Measurements from ENCODE around the gene ADGRG6. TPM values are rescaled to one million over a fixed set of nuclear protein-coding genes. Genes with fewer than 3 reads are reported as not detected.

Gene ADGRG6
- total and polyA plus RNA-seq, 2 of the 8 experiments (the other 6 are each of a cell fraction or from before 2014, with no cell fraction given), result 1.1 to 6.2 TPM

DNA sequence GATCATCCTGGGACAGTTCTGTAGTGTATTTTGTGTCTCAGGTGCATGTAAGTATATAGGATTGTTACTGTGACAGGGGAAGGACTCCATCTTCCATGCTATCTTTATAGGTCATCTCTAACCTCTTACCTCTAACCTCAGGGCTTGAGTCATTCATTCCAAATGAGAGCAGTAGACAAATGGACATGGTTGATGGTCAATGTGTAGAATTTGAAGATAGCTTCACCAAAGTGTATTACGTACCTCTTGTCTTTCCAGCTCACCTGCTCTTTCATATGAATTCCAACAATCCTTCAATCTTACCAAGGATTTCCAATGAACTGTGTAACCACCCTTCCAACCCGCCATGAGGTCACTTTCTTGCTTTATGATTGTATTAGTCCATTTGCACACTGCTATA is 8.7 kb upstream of the ADGRG6 start:
- no peaks in the 10 kb centered on the region for H3K9me3 ChIP-seq (ENCODE audit: insufficient read depth in 2 of 2, low read depth in 1 of 2, low read length in 1 of 2)
- H3K36me3 ChIP-seq (ENCODE audit: control insufficient read depth in 2 of 4, insufficient read depth in 4 of 4, low read length in 3 of 4), result no peaks in the 10 kb centered on the region
- no peaks in the 10 kb centered on the region for H4K20me1 ChIP-seq (replicated peaks in 1 of 2; ENCODE audit: control insufficient read depth in 1 of 2, insufficient read depth in 2 of 2, low read length in 2 of 2)
- H3K4me1 ChIP-seq (replicated peaks in 1 of 4; ENCODE audit: control insufficient read depth in 3 of 4, insufficient read depth in 4 of 4, low read length in 3 of 4), result 0 out of 7 replicates have a peak, but pooled peaks cover 0 to 2% (median 0%) of the 10 kb centered on the region in 4 experiments
- no peak overlapping the region for H3K4ac ChIP-seq (replicated peaks; ENCODE audit: insufficient read length, low read depth, low read length)
- POLR2A ChIA-PET (ENCODE audit: partially characterized antibody), result no interaction called here
- no peak overlapping the region for H4K8ac ChIP-seq (ENCODE audit: extremely low read depth, insufficient read depth, low read length)
- CTCF ChIA-PET (ENCODE audit: partially characterized antibody), result no interaction called here
- no peak overlapping the region for H3K4me2 ChIP-seq (ENCODE audit: insufficient read depth in 1 of 2, low read depth in 2 of 2, low read length in 2 of 2)
- no peak overlapping the region for H3K56ac ChIP-seq (replicated peaks; ENCODE audit: insufficient read length, low read depth, low read length)
- H2BK120ac ChIP-seq (replicated peaks; ENCODE audit: low read depth, low read length), result no peak overlapping the region
- no peak overlapping the region for H4K91ac ChIP-seq (replicated peaks; ENCODE audit: insufficient read length, low read length)
- H3K9ac ChIP-seq (replicated peaks in 1 of 4; ENCODE audit: extremely low read depth in 1 of 4, low read depth in 3 of 4, low read length in 3 of 4), result no peak overlapping the region
- no peak overlapping the region for H2AK5ac ChIP-seq (ENCODE audit: low read depth, low read length)
- no peak overlapping the region for H2BK5ac ChIP-seq (ENCODE audit: low read depth, low read length)
- H3K27me3 ChIP-seq (replicated peaks in 1 of 4; ENCODE audit: control insufficient read depth in 3 of 4, extremely low read depth in 1 of 4, insufficient read depth in 3 of 4, low read length in 3 of 4), result no peaks in the 10 kb centered on the region
- H3K23me2 ChIP-seq (ENCODE audit: low read depth, low read length), result no peaks in the 10 kb centered on the region; the same call in 1 of the 2 replicates
- DNase-seq (ENCODE audit: low read depth in 1 of 2, low spot score in 2 of 2), result no peak
- no peak overlapping the region for H2BK20ac ChIP-seq (ENCODE audit: low read length)
- H2BK15ac ChIP-seq (ENCODE audit: low read length), result no peak overlapping the region
- H3K4me3 ChIP-seq (ENCODE audit: extremely low read depth in 1 of 4, insufficient read depth in 2 of 4, low read depth in 3 of 4, low read length in 4 of 4), result no peak overlapping the region
- no peak overlapping the region for H2AFZ ChIP-seq (ENCODE audit: low read length)
- no peak overlapping the region for H4K5ac ChIP-seq (ENCODE audit: insufficient read length, low read depth, low read length)
- TF ChIP-seq SUZ12 (IDR thresholded peaks at IDR 0.05; ENCODE audit: low read length), result no peak
- TF ChIP-seq ZNF274 (IDR thresholded peaks at IDR 0.05; ENCODE audit: borderline replicate concordance, extremely low read depth, low read length), result no peak
- TF ChIP-seq KDM1A (IDR thresholded peaks at IDR 0.05; ENCODE audit: borderline replicate concordance, low read length), result no peak
- no peak for TF ChIP-seq JUND (IDR thresholded peaks at IDR 0.05; ENCODE audit: low read length)
- TF ChIP-seq BCL11A (IDR thresholded peaks at IDR 0.05; ENCODE audit: low read depth in 2 of 2, low read length in 2 of 2), result no peak
- no peak for TF ChIP-seq TBP (IDR thresholded peaks at IDR 0.05; ENCODE audit: low read depth, low read length)
- TF ChIP-seq POU5F1 (IDR thresholded peaks at IDR 0.05; ENCODE audit: low read depth, low read length), result no peak
- TF ChIP-seq, protein P1, sequence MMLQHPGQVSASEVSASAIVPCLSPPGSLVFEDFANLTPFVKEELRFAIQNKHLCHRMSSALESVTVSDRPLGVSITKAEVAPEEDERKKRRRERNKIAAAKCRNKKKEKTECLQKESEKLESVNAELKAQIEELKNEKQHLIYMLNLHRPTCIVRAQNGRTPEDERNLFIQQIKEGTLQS (IDR thresholded peaks at IDR 0.05; ENCODE audit: insufficient read depth, low read depth, low read length), result no peak
- TF ChIP-seq BACH1 (IDR thresholded peaks at IDR 0.05; ENCODE audit: low read length), result no peak
- TF ChIP-seq HDAC2 (IDR thresholded peaks at IDR 0.05; ENCODE audit: borderline replicate concordance in 1 of 2, low read depth in 2 of 2, low read length in 2 of 2), result no peak
- TF ChIP-seq RXRA (IDR thresholded peaks at IDR 0.05; ENCODE audit: insufficient read depth, low read depth, low read length), result no peak
- 100% methylated on average over 2 of the region's 2 CpGs; no CpG with 5 or more reads in 1 of the 2 experiments for WGBS, 2 experiments (ENCODE audit: extremely low coverage in 1 of 2, insufficient coverage in 1 of 2, insufficient read length in 1 of 2, insufficient replicate concordance in 2 of 2, low coverage in 1 of 2, low lambda C conversion rate in 2 of 2, missing lambda C conversion rate in 1 of 2)
- no peaks in the 10 kb centered on the region for H3K79me2 ChIP-seq (ENCODE audit: control insufficient read depth in 1 of 2, insufficient read depth in 2 of 2, low read length in 2 of 2)
- H3K14ac ChIP-seq (ENCODE audit: insufficient read length), result no peak overlapping the region
- H3K18ac ChIP-seq (ENCODE audit: extremely low read depth, low read length), result no peak overlapping the region
- no peaks in the 10 kb centered on the region for H3K79me1 ChIP-seq (ENCODE audit: low read depth, low read length)
- no peak overlapping the region for H3K23ac ChIP-seq (ENCODE audit: insufficient read length)
- no peak overlapping the region for H3K27ac ChIP-seq (ENCODE audit: low read depth, low read length)
- H2BK12ac ChIP-seq (ENCODE audit: low read depth, low read length), result no peak overlapping the region
- FAIRE-seq, result no peak

All from H1 (cell line).